Tibial nerve (tissue), 4 donors: ENCODE data around the gene SNAI1.

Source experiments
- CTCF ChIP-seq, 5 experiments: fragments of 200-600 bp in 3 of 5; fragments of 450-650 bp in 2 of 5; sonication (generic) in 3 of 5; IDR thresholded peaks; one replicate each; pipeline ENCODE4 v1.5.1; 2016 to 2019; ENCODE audit warnings: antibody characterized with exemption in 5 of 5, mild to moderate bottlenecking in 3 of 5, moderate library complexity in 2 of 5
- EP300 ChIP-seq, 2 donors: sonication (generic); formaldehyde crosslinking; IDR thresholded peaks; one replicate each; pipeline ENCODE4 v1.6.1; 2017; ENCODE audit warnings: antibody characterized with exemption in 2 of 2, mild to moderate bottlenecking in 1 of 2
- POLR2A ChIP-seq, 2 donors: fragments of 450-650 bp; IDR thresholded peaks; one replicate each; pipeline ENCODE4 v1.6.1; 2017; ENCODE audit warnings: antibody characterized with exemption in 2 of 2, mild to moderate bottlenecking in 2 of 2, moderate library complexity in 2 of 2

DNA sequence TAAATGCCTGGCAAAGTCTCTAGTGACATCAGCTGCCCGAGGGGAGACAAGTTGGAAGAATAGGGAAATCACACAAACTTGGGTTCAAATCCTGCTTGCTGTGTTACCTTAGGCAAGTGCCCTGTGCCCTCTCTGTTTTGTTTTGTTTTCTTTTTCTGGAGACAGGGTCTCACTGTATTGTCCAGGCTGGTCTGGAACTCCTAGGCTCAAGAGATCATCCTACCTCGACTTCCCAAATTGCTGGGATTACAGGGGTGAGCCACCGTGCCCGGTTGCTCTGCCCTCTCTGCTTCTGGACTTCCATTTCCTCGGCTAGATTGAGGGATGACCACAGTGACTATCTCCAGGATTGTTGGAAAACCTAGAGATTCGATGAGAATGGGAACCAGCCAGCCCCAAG, 55.4 kb downstream of the SNAI1 start:
- TF ChIP-seq EP300 (IDR thresholded peaks at IDR 0.05) = no peak
- TF ChIP-seq CTCF (IDR thresholded peaks at IDR 0.05) = no peak
- no peak for TF ChIP-seq POLR2A (IDR thresholded peaks at IDR 0.05)
